NCI-H2227 (cell line): ENCODE results near the gene GCNA.

Experiments
- DNase-seq: peaks from one replicate; lab custom pipeline; 2025; ENCODE audit not compliant: unreplicated experiment; lab: John Stamatoyannopoulos, UW

The GCNA gene

GRCh38 chrX:71615954-71616353 lies 37.7 kb downstream of the GCNA start:
- DNase-seq: no peak

- no peak for DNase-seq
Observed at GRCh38 chrX:71616672-71617529, 38.7 kb downstream of the GCNA start.

- DNase-seq: no peak
Observed at GRCh38 chrX:71617742-71618141, 39.5 kb downstream of the GCNA start.

- no peak for DNase-seq
Observed at GRCh38 chrX:71618303-71618721, 40.1 kb downstream of the GCNA start, which contains the start of gene CXCR3. CXCR3 (minus strand) TSS chrX:71618511; CDS start chrX:71618449, 62 bp downstream.

- DNase-seq: no peak
Observed at GRCh38 chrX:71618787-71619186, 40.5 kb downstream of the GCNA start.

- DNase-seq: no peak
Observed at GRCh38 chrX:71619193-71619592, 41.0 kb downstream of the GCNA start.

- DNase-seq: no peak
Observed at GRCh38 chrX:71619986-71620385, 41.7 kb downstream of the GCNA start.

GRCh38 chrX:71621603-71622002 lies 43.4 kb downstream of the GCNA start:
- DNase-seq: no peak

GRCh38 chrX:71622032-71622575 lies 43.9 kb downstream of the GCNA start:
- no peak for DNase-seq

- peak; percentile 22 for DNase-seq
Observed at GRCh38 chrX:71622576-71623450, 44.6 kb downstream of the GCNA start.

- no peak for DNase-seq
Observed at GRCh38 chrX:71623714-71624113, 45.5 kb downstream of the GCNA start.

- no peak for DNase-seq
Observed at GRCh38 chrX:71625471-71625870, 47.2 kb downstream of the GCNA start.

- DNase-seq: no peak
Observed at GRCh38 chrX:71626576-71626975, 48.3 kb downstream of the GCNA start.

GRCh38 chrX:71627588-71628404 lies 49.6 kb downstream of the GCNA start:
- no peak for DNase-seq

GRCh38 chrX:71629467-71629866 lies 51.2 kb downstream of the GCNA start:
- no peak for DNase-seq

- DNase-seq: peak; percentile 62
Observed at GRCh38 chrX:71632923-71633657, 54.9 kb downstream of the GCNA start.

- no peak for DNase-seq
Observed at GRCh38 chrX:71634366-71634765, 56.1 kb downstream of the GCNA start.

GRCh38 chrX:71636438-71637252 lies 58.4 kb downstream of the GCNA start:
- no peak for DNase-seq

- DNase-seq: no peak
Observed at GRCh38 chrX:71637253-71637618, 59.0 kb downstream of the GCNA start.
